Activated naive CD4-positive, alpha-beta T cell treated with anti-CD3 and anti-CD28 coated beads, Interleukin-2, amount 10 ng/mL, durations not matched to agents 7 days and 5 days (primary cell): Measurements from ENCODE around the gene SMAD3.
"Not testable (repeated sequence)": the region's sequence is repeated elsewhere in the genome, so short reads cannot be mapped to it uniquely, and the experiment has no call there.

Experiments used
- CTCF ChIA-PET: fragments of 350-600 bp; sonication (Branson Sonifier 250); formaldehyde crosslinking; loops from one replicate; lab custom pipeline; 2021; ENCODE audit warnings: antibody characterized with exemption; lab: Charles Lee
- DNase-seq: peaks from one replicate; pipeline ENCODE4 v3.0.0-alpha.2; 2020
- H3K27ac Mint-ChIP-seq: one replicate; pipeline ENCODE4 v1.8.0; 2021; ENCODE audit warnings: mild to moderate bottlenecking, moderate library complexity, mixed read lengths
- H3K27me3 Mint-ChIP-seq: one replicate; pipeline ENCODE4 v1.8.0; 2021; ENCODE audit warnings: mild to moderate bottlenecking, mixed read lengths
- H3K36me3 Mint-ChIP-seq: one replicate; pipeline ENCODE4 v1.8.0; 2021; ENCODE audit warnings: mixed read lengths
- H3K4me1 Mint-ChIP-seq: one replicate; pipeline ENCODE4 v1.8.0; 2021; ENCODE audit warnings: mixed read lengths
- H3K4me3 Mint-ChIP-seq: one replicate; pipeline ENCODE4 v1.8.0; 2021; ENCODE audit warnings: mild to moderate bottlenecking, moderate library complexity, mixed read lengths
- H3K9me3 Mint-ChIP-seq: one replicate; pipeline ENCODE4 v1.8.0; 2021; ENCODE audit warnings: mixed read lengths

SMAD3 gene

DNA sequence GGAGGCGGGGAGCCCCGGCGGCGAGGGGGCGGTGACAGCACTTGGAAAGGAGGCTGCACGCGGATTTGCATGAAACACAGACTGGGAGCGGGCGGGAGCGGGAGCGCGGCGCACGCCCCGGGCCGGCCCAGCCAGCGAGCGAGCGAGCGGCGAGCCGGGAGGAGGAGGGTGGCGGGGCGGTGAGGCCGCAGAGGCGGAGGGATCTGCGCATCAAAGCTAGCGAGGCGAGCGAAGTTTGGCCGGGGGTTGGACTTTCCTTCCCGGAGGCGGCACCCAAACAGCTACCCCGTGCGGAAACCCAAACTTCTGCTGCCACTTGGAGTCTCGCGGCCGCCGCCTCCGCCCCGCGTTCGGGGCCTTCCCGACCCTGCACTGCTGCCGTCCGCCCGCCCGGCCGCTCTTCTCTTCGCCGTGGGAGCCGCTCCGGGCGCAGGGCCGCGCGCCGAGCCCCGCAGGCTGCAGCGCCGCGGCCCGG lies at the start of gene SMAD3:
Gene SMAD3, plus strand, starts transcription at position 72 of the 475 bp plus-strand sequence. CDS start 553 bp downstream, outside the sequence.
- peaks cover 34% of the 10 kb centered on the region for H3K36me3 Mint-ChIP-seq
- H3K9me3 Mint-ChIP-seq = no peaks in the 10 kb centered on the region
- peak within 1 kb of the TSS; percentile 88 for H3K27ac Mint-ChIP-seq
- H3K27me3 Mint-ChIP-seq = peaks cover 25% of the 10 kb centered on the region
- peak; percentile 89 for DNase-seq
- peak within 1 kb of the TSS; percentile 96 for H3K4me3 Mint-ChIP-seq
- CTCF ChIA-PET = interaction anchor here (0.7 to 1.9 kb wide), 7 partner anchors 16 to 117 kb away, joined by 3 to 6 read pairs (median 4); no protein-coding TSS in a partner anchor
- peaks cover 59% of the 10 kb centered on the region for H3K4me1 Mint-ChIP-seq

DNA sequence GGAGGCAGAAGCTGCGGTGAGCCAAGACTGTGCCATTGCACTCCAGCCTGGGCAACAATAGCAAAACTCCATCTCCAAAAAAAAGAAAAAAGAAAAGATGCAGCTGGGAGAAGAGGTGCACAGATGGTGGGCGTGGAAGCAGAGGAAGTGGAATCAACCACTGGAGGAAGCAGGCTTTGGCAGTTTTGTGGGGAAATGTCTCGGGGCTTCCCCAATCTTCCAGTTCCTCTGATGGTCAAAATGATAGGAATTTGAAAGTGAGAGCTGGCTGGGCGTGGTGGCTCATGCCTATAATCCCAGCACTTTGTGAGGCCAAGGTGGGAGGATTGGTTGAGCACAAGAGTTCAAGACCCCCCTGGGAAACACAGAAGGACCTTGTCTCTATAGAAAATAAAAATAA lies 48.1 kb upstream of the SMAD3 start:
- no peaks in the 10 kb centered on the region for H3K36me3 Mint-ChIP-seq
- H3K27ac Mint-ChIP-seq = no peak overlapping the region
- H3K4me1 Mint-ChIP-seq = peaks cover 12% of the 10 kb centered on the region
- H3K27me3 Mint-ChIP-seq = peaks cover 36% of the 10 kb centered on the region
- CTCF ChIA-PET = interaction anchor here (1.4 kb wide), 1 partner anchor 11 kb away, joined by 3 read pairs; no protein-coding TSS in a partner anchor
- H3K4me3 Mint-ChIP-seq = no peak overlapping the region
- H3K9me3 Mint-ChIP-seq = no peaks in the 10 kb centered on the region
- DNase-seq = no peak

DNA sequence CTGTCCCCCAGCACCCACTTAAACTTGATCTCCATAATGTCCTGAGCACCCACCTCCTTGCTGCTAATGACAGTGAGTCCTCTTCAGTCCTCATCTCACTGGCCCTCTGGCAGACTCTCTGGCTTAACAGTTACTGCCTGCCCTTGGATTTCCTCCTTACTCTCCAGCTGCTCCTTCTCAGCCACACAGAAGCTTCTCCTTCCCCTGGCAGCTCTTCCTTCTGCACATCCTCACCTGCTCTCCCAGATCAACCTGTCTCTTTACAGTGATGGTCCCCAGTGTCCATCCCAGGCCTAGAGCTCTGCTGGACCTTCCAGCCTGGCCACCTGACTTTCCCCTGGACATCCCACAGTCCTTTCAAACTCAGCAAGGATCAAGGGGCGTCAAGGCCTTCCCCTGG lies 47.4 kb upstream of the SMAD3 start:
- Mint-ChIP-seq H3K4me3 (no peak overlapping the region), H3K36me3 (no peaks in the 10 kb centered on the region), H3K4me1 (peaks cover 16% of the 10 kb centered on the region), H3K27ac (no peak overlapping the region), H3K9me3 (no peaks in the 10 kb centered on the region), H3K27me3 (peaks cover 39% of the 10 kb centered on the region)
- no peak for DNase-seq
- CTCF ChIA-PET = interaction anchor here (1.0 kb wide), 1 partner anchor 222 kb away, joined by 3 read pairs; no protein-coding TSS in a partner anchor

DNA sequence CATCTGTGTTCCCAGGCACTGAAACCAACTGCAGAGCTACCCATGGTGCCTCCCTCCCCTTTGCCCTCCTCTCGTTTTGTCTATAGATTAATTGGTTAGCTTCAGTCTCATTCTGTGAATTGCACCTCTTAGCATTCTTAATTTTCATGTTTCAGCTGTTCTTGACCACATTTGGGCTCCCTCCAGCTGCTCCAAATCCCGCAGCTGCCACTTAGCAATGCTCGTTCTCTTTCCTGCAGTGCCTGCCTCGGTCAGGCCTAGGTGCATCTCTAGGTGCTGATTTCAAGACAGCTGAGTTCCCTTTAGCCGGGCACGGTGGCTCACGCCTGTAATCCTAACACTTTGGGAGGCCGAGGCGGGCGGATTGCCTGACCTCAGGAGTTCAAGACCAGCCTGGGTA lies 47.0 kb upstream of the SMAD3 start:
- CTCF ChIA-PET = interaction anchor here (1.0 kb wide), 1 partner anchor 222 kb away, joined by 3 read pairs; no protein-coding TSS in a partner anchor
- Mint-ChIP-seq H3K36me3 (no peaks in the 10 kb centered on the region), H3K4me3 (no peak overlapping the region), H3K9me3 (no peaks in the 10 kb centered on the region), H3K27me3 (peaks cover 42% of the 10 kb centered on the region), H3K27ac (no peak overlapping the region), H3K4me1 (peaks cover 16% of the 10 kb centered on the region)
- no peak for DNase-seq

DNA sequence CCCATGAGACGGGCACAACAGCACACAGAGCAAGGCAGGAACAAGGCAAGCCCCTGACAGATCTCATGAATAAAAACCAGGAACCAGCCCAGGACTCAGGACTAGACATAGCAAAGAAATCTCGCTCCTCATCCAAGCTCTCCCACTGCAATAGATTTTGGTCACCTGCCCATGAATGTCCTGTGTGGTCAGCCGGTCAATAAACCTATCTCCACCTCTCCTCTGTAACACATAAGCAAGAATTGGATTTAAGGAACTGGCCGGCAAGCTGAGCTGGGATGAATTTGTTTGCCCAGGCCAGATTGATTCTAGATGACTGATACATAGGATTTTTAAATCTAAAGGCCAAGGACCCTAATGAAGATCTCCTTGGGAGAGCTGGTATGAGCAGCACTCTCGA lies 46.3 kb upstream of the SMAD3 start:
- Mint-ChIP-seq H3K36me3 (no peaks in the 10 kb centered on the region), H3K27ac (no peak overlapping the region), H3K9me3 (no peaks in the 10 kb centered on the region), H3K27me3 (peaks cover 46% of the 10 kb centered on the region), H3K4me1 (peaks cover 16% of the 10 kb centered on the region), H3K4me3 (no peak overlapping the region)
- no peak for DNase-seq
- CTCF ChIA-PET = interaction anchor here (1.0 kb wide), 1 partner anchor 221 kb away, joined by 3 read pairs; no protein-coding TSS in a partner anchor

DNA sequence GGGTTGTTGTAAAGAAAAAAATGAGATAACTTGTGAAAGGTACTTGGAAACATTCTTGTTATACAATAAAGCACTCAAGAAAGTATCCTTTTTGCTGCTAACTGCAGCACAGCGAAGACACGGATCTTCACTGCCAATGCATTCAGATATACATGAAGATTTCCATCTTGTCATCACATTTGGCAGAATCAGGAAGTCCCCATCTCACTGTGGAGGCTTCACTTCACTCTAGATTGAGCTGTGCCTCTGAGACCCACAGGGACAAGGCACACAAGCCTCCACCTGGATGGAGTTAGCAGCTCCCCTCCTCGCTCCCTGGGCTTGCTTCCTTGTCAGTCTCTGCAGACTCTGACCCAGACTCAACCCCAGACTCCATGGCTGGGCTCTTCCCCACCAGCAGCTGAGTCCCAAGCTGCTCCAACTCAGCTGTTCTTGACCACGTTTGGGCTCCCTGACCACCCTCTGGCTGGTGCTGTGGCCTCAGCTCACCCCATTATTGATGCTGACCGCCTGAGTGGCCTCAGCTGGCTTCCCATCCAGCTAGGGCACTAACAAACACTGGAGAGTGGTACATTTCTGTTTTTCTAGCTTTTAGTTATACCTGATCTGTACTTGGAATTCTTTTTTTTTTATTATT lies 45.4 kb upstream of the SMAD3 start:
- peaks cover 42% of the 10 kb centered on the region for H3K27me3 Mint-ChIP-seq
- peaks cover 21% of the 10 kb centered on the region for H3K4me1 Mint-ChIP-seq
- H3K4me3 Mint-ChIP-seq = no peak overlapping the region
- CTCF ChIA-PET = no interaction called here
- H3K36me3 Mint-ChIP-seq = no peaks in the 10 kb centered on the region
- DNase-seq = no peak
- no peak overlapping the region for H3K27ac Mint-ChIP-seq
- H3K9me3 Mint-ChIP-seq = no peaks in the 10 kb centered on the region

DNA sequence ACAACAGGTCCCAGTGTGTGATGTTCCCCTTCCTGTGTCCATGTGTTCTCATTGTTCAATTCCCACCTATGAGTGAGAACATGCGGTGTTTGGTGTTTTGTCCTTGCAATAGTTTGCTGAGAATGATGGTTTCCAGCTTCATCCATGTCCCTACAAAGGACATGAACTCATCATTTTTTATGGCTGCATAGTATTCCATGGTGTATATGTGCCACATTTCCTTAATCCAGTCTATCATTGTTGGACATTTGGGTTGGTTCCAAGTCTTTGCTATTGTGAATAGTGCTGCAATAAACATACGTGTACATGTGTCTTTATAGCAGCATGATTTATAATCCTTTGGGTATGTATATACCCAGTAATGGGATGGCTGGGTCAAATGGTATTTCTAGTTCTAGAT lies 44.7 kb upstream of the SMAD3 start:
- DNase-seq, CTCF ChIA-PET, H3K27ac Mint-ChIP-seq, H3K9me3 Mint-ChIP-seq, H3K36me3 Mint-ChIP-seq, H3K4me3 Mint-ChIP-seq: not testable (repeated sequence)
- Mint-ChIP-seq H3K27me3 (peaks cover 42% of the 10 kb centered on the region), H3K4me1 (peaks cover 21% of the 10 kb centered on the region)

DNA sequence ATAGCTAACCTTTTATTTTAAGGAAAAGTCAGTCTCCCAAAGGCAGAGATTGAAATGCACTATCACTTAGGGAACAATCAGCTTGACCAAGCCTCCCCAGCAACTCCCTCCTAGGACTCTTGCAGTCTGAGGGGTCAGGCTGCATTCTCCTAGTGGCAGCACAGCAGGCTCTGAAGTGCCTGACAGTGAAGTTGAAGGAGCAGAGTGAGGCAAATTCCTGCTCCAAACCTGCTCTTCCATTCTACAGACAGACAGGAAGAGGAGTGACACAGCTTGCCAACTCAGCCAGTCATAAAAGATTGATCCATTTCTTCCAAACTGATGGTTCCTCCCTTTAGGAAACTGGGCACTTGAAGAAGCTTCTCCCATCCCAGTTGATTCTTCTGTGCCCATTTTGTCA lies 43.9 kb upstream of the SMAD3 start:
- peaks cover 21% of the 10 kb centered on the region for H3K4me1 Mint-ChIP-seq
- CTCF ChIA-PET = no interaction called here

DNA sequence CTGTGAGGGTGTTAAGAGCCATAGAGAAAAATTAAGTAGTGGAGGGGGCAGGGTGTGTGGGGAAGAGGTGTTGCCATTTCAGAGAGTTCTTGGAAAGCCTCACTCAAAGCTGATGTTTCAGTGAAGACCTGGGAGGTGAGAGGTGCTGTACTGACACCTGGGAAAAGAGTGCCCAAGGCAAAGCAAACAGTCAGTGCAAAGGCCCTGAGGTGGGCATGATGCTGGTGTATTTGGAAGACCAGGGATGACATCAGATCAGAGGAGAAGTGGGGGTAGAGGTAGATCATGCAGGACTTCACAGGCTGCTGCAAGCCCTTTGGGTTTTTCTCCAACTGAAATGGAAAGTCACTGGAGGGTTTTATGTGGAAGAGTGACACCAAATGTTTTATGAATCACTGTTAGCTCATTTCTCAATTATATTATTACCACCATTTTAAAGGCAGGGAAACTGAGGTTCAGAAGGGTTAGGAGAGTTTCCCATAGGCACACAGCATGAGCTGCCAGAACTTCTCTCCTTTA lies 42.8 kb upstream of the SMAD3 start:
- Mint-ChIP-seq H3K36me3 (no peaks in the 10 kb centered on the region), H3K9me3 (no peaks in the 10 kb centered on the region), H3K4me1 (peaks cover 17% of the 10 kb centered on the region), H3K4me3 (no peak overlapping the region), H3K27ac (peak overlapping the region; percentile 51), H3K27me3 (peaks cover 34% of the 10 kb centered on the region)
- CTCF ChIA-PET = no interaction called here
- DNase-seq = no peak

More for the DNA sequence above, 43.9 kb upstream of the SMAD3 start:
- Mint-ChIP-seq H3K9me3 (no peaks in the 10 kb centered on the region), H3K4me3 (no peak overlapping the region), H3K27ac (no peak overlapping the region), H3K27me3 (peaks cover 35% of the 10 kb centered on the region), H3K36me3 (no peaks in the 10 kb centered on the region)
- no peak for DNase-seq

DNA sequence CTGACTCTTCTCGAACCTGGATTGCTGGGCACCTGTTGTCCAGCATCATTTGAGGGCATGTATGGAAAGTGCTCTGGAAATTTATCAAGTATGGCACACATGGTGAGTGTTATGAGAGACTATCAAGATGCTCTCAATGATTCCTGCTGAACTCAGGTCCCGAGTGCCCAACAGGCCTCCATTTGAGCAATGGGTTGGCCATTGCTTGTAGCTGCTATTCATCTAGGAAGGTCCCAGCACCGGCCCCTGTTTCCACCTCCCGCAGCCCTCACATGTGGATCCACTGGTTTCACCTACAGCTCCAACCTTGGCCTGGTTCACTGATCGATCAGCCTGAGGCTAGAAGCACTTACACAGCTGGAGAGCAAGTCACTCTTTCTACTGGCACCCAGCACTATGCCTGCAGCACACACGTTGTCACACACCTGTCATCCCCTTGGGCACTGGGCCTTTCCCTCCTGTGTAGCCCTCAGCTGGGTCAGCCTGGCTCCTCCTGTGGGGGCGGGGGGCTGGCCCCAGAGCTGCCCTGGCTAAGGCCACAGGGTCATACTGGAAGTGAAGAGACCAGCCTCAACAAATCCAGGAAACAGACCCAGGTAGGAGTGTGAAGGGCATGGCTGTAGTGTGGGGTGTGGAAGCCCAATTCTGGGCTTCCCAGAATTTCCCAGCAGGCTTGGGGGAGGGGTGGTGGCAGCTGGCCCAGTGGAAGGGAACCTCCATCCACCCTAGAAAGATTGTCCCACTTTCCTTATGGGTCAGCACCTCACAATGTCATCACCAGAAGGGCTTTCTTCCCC lies 41.7 kb upstream of the SMAD3 start:
- CTCF ChIA-PET = no interaction called here
- Mint-ChIP-seq H3K27me3 (peaks cover 24% of the 10 kb centered on the region), H3K27ac (no peak overlapping the region), H3K4me3 (no peak overlapping the region), H3K36me3 (no peaks in the 10 kb centered on the region), H3K9me3 (no peaks in the 10 kb centered on the region), H3K4me1 (peaks cover 9% of the 10 kb centered on the region)
- no peak for DNase-seq

DNA sequence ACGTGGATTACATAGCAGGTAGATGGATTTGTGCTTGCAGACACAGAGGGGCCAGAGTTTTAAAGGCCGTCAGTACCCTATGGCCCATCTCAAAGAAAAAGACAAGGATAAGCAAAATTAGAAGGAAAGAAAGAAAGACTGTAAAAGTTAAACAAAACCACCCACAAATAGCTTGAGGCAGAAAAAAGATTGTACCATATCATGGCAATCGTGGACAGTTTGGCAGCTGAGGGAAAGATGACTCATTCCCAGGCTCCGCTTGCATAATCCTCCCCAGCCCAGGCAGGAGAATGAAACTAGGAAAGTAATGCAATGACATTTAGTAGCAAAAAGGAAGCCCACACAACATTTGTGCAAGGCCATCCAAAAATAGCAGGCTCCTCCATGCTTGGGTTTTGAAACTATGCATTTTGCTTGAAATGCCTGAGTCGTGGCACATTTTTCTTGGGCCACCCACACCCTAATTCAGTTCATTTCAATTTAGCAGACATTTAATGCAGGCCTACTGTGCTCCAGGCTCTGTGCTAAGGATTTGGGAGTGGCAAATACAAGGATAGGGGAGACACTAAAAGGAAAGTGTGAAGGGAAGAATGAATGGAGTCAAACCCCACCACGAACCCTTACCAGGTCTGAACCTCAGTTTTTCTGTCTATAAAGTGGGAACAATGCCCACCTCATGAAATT lies 40.9 kb upstream of the SMAD3 start:
- peaks cover 17% of the 10 kb centered on the region for H3K27me3 Mint-ChIP-seq
- DNase-seq = no peak
- H3K27ac Mint-ChIP-seq = no peak overlapping the region
- no peaks in the 10 kb centered on the region for H3K36me3 Mint-ChIP-seq
- H3K4me1 Mint-ChIP-seq = peaks cover 9% of the 10 kb centered on the region
- H3K9me3 Mint-ChIP-seq = no peaks in the 10 kb centered on the region
- no peak overlapping the region for H3K4me3 Mint-ChIP-seq
- CTCF ChIA-PET = no interaction called here

DNA sequence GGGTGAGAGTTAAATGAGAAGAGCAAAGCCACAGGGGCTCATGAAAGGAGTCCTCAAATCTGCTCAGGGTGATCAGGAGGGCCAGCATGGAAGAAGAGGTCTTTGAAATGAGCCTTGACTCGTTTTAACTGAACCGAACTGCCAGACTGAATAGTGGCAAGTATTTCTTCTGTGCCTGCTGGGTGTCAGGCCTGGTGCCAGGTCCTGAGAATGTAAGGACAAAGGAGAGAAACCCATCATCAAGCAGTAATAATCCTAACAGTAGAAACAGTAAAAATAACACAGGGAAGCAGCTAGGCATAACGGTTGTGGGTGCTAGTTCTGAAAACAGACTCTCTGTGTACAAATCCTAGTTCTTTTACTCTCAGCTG lies 40.4 kb upstream of the SMAD3 start:
- H3K4me3 Mint-ChIP-seq = no peak overlapping the region
- H3K27me3 Mint-ChIP-seq = peaks cover 21% of the 10 kb centered on the region
- H3K27ac Mint-ChIP-seq = no peak overlapping the region
- H3K4me1 Mint-ChIP-seq = peaks cover 9% of the 10 kb centered on the region
- CTCF ChIA-PET = no interaction called here
- no peaks in the 10 kb centered on the region for H3K9me3 Mint-ChIP-seq
- no peak for DNase-seq
- no peaks in the 10 kb centered on the region for H3K36me3 Mint-ChIP-seq

DNA sequence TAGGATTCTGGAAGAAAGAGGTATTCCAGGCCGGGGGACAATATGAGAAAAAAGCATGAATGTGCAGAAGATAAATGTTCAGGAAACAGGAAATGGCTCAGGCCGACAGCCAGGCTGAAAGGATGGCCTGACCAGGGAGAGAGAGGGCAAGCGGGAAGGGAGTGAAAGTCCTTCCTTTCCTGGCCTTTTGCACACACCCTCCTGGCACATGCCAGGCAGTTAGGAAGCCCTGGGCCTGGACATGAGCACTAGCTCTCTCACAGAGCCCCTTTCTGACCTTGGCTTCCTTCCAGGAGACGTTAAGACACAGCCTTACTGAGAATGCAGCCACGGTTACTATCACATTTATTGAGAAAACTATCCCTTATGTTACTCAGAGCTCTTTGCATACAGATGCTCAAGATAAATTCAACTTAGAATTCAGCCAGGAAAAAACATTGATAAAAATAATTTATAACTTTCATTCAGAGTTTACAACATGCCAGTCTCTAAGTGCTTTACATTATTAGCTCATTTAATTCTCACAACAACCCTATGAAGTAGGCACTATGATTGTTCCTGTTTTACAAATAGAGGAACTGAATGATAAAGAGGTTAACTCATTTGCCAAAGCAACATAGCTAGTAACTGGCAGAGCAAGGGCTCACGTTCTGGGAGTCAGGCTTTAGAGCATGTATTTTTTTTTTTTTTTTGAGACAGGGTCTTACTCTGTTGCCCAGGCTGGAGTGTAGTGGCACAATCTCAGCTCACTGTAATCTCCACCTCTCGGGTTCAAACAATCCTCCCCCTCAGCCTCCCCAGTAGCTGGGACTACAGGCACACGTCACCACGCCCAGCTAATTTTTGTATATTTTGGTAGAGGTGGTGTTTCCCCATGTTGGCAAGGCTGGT lies 39.4 kb upstream of the SMAD3 start:
- Mint-ChIP-seq H3K27ac (no peak overlapping the region), H3K4me3 (no peak overlapping the region), H3K27me3 (peaks cover 23% of the 10 kb centered on the region), H3K9me3 (no peaks in the 10 kb centered on the region), H3K4me1 (peaks cover 9% of the 10 kb centered on the region), H3K36me3 (no peaks in the 10 kb centered on the region)
- DNase-seq = no peak
- CTCF ChIA-PET = interaction anchor here (0.6 kb wide), 1 partner anchor 78 kb away, joined by 3 read pairs; no protein-coding TSS in a partner anchor
